Gastrocnemius medialis (tissue), 4 donors: Measurements from ENCODE around the gene NOL11. TPM values are rescaled to one million over a fixed set of nuclear protein-coding genes. Genes with fewer than 3 reads are reported as not detected.

Source experiments
- ATAC-seq, 2 donors: fragments of 150-250 bp; one replicate each; pipeline ENCODE4 v1.9.1; 2016
- DNase-seq, 2 donors: peaks; one replicate each; pipeline ENCODE4 v3.0.0-alpha.2; 2019
- H3K27ac ChIP-seq, 4 donors: fragments of 200-600 bp; sonication (generic); 1 replicate in 1 of 4; 2 replicates in 3 of 4; pipeline ENCODE4 v1.5.1; 2016 to 2018; ENCODE audit warnings: mild to moderate bottlenecking in 2 of 4, moderate library complexity in 1 of 4
- H3K27me3 ChIP-seq, 3 donors: fragments of 200-600 bp; sonication (generic) in 2 of 3; 1 replicate in 1 of 3; 2 replicates in 2 of 3; pipeline versions ENCODE4 v1.5.1 to v1.6.0; 2016 to 2019; ENCODE audit warnings: mild to moderate bottlenecking in 1 of 3, moderate library complexity in 1 of 3
- H3K36me3 ChIP-seq, 2 donors: fragments of 200-600 bp; sonication (generic) in 1 of 2; one replicate each; pipeline ENCODE4 v1.5.1; 2017 to 2018
- H3K4me1 ChIP-seq, 2 donors: fragments of 200-600 bp; sonication (generic) in 1 of 2; one replicate each; pipeline ENCODE4 v1.5.1; 2016 to 2017; ENCODE audit warnings: mild to moderate bottlenecking in 2 of 2
- H3K4me3 ChIP-seq, 4 donors: fragments of 200-600 bp; sonication (generic) in 3 of 4; 1 replicate in 1 of 4; 2 replicates in 3 of 4; pipeline ENCODE4 v1.5.1; 2016 to 2019; ENCODE audit warnings: mild to moderate bottlenecking in 2 of 4
- H3K9me3 ChIP-seq, 3 donors: fragments of 200-600 bp; sonication (generic) in 2 of 3; 1 replicate in 1 of 3; 2 replicates in 2 of 3; pipeline ENCODE4 v1.5.1; 2016 to 2019
- POLR2A ChIP-seq, 2 donors: fragments of 450-650 bp; IDR thresholded peaks; one replicate each; pipeline ENCODE4 v1.6.1; 2017; ENCODE audit warnings: antibody characterized with exemption in 2 of 2, mild to moderate bottlenecking in 2 of 2, moderate library complexity in 2 of 2
- in situ Hi-C, 4 donors: fragments of 200-750 bp; cut with MboI; loops; one replicate each; pipeline versions ENCODE4 v1.15.0 to v1.8.0; 2017; ENCODE audit warnings: low sequenced_read_pairs in 4 of 4
- intact Hi-C: fragments of 100-400 bp; cut with DNase I; formaldehyde crosslinking; loops from one replicate; pipeline ENCODE4 v1.15.1; 2023; ENCODE audit warnings: low total_unique reads
- total RNA-seq, 4 donors: library from RNA; depleted of rRNA; stranded (reverse); fragments of >200 nt; gene quantifications; one replicate each; pipeline versions ENCODE4 v1.1.0 to v1.2.3, GENCODE V29; 2016
- TF ChIP-seq, protein P1 (sequence below), 5 experiments: fragments of 450-650 bp in 3 of 5; fragments of 200-600 bp in 2 of 5; sonication (generic) in 2 of 5; IDR thresholded peaks in 4 of 5; conservative IDR thresholded peaks in 1 of 5; 1 replicate in 4 of 5; 2 replicates in 1 of 5; pipeline ENCODE4 v1.5.1; 2016 to 2019; ENCODE audit warnings: antibody characterized with exemption in 5 of 5, mild to moderate bottlenecking in 3 of 5, moderate library complexity in 3 of 5

Gene NOL11
- total RNA-seq, 4 donors from 2014 or later = 22.2 to 40.9 (median 36.4) TPM

- TF ChIP-seq, protein P1, sequence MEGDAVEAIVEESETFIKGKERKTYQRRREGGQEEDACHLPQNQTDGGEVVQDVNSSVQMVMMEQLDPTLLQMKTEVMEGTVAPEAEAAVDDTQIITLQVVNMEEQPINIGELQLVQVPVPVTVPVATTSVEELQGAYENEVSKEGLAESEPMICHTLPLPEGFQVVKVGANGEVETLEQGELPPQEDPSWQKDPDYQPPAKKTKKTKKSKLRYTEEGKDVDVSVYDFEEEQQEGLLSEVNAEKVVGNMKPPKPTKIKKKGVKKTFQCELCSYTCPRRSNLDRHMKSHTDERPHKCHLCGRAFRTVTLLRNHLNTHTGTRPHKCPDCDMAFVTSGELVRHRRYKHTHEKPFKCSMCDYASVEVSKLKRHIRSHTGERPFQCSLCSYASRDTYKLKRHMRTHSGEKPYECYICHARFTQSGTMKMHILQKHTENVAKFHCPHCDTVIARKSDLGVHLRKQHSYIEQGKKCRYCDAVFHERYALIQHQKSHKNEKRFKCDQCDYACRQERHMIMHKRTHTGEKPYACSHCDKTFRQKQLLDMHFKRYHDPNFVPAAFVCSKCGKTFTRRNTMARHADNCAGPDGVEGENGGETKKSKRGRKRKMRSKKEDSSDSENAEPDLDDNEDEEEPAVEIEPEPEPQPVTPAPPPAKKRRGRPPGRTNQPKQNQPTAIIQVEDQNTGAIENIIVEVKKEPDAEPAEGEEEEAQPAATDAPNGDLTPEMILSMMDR (IDR thresholded peaks at IDR 0.05 in 4 of 5, conservative IDR thresholded peaks at IDR 0.05 in 1 of 5) = no peak
- TF ChIP-seq POLR2A (IDR thresholded peaks at IDR 0.05) = no peak
- H3K4me1 ChIP-seq = no peaks in the 10 kb centered on the region
- no peaks in the 10 kb centered on the region for H3K27me3 ChIP-seq
- no peaks in the 10 kb centered on the region for H3K9me3 ChIP-seq
- intact Hi-C loops (no loop called here), in situ Hi-C loops (no loop called here)
- H3K4me3 ChIP-seq = no peak overlapping the region
- DNase-seq = peak; percentile 2 to 16
- H3K27ac ChIP-seq = peak overlapping the region in 3 of 4 donors; percentile 22 to 58 (median 37)
- no peaks in the 10 kb centered on the region for H3K36me3 ChIP-seq
- peak; percentile 14 to 58 for ATAC-seq
These were observed 41.8 kb downstream of the NOL11 start for GRCh38 chr17:67759355-67760171.

GRCh38 chr17:67765623-67766022 lies 47.9 kb downstream of the NOL11 start:
- ATAC-seq = no peak
- in situ Hi-C loops = no loop called here
- no peak for TF ChIP-seq POLR2A (IDR thresholded peaks at IDR 0.05)
- TF ChIP-seq, protein P1 (IDR thresholded peaks at IDR 0.05 in 4 of 5, conservative IDR thresholded peaks at IDR 0.05 in 1 of 5) = no peak
- Histone ChIP-seq H3K4me1 (no peaks in the 10 kb centered on the region), H3K27me3 (no peaks in the 10 kb centered on the region), H3K36me3 (no peaks in the 10 kb centered on the region), H3K27ac (no peak overlapping the region), H3K9me3 (no peaks in the 10 kb centered on the region), H3K4me3 (no peak overlapping the region)
- no peak for DNase-seq
- intact Hi-C loops = no loop called here

DNA sequence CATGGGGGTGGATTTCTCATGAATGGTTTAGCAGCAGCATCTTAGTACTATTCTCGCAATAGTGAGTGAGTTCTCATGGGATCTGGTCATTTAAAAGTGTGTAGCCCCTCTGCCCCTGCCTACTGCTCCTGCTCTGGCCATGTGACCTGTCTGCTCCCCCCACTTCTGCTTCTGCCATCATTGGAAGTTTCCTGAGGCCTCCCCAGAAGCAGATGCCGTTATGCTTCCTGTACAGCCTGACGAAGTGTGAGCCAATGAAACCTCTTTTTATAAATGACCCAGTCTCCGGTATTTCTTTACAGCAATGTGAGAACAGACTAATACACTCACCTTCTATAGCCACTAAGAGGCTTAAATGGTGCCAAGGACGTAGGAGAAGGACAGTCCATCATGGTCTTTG lies 51.5 kb downstream of the NOL11 start:
- TF ChIP-seq, protein P1 (IDR thresholded peaks at IDR 0.05 in 4 of 5, conservative IDR thresholded peaks at IDR 0.05 in 1 of 5) = no peak
- no peak for TF ChIP-seq POLR2A (IDR thresholded peaks at IDR 0.05)

DNA sequence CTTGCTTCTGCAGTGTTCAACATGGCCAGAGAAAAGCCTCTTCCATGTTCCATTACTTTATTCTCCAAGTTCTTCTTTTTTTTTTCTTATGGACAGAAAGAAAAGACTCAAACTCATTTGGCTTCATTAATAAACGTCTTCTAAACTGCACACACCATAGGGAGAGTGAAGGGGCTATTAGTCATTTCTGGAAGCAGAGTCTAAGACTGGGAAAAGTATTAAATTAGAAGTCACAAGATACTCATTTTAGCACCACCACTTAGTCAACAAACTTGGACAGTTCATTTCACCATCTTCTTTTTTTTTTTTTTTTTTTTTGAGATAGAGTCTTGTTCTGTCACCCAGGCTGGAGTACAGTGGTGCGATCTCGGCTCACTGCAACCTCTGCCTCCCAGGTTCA lies 52.8 kb downstream of the NOL11 start:
- in situ Hi-C loops = no loop called here
- Histone ChIP-seq H3K4me1 (no peaks in the 10 kb centered on the region), H3K36me3 (no peaks in the 10 kb centered on the region), H3K27me3 (no peaks in the 10 kb centered on the region), H3K9me3 (no peaks in the 10 kb centered on the region), H3K4me3 (no peak overlapping the region), H3K27ac (no peak overlapping the region)
- intact Hi-C loops = no loop called here
- no peak for DNase-seq
- ATAC-seq = no peak
- TF ChIP-seq, protein P1 (IDR thresholded peaks at IDR 0.05 in 4 of 5, conservative IDR thresholded peaks at IDR 0.05 in 1 of 5) = no peak
- TF ChIP-seq POLR2A (IDR thresholded peaks at IDR 0.05) = no peak

More for the DNA sequence above, 51.5 kb downstream of the NOL11 start:
- no peak overlapping the region for H3K4me3 ChIP-seq
- intact Hi-C loops (no loop called here), in situ Hi-C loops (no loop called here)
- no peaks in the 10 kb centered on the region for H3K4me1 ChIP-seq
- H3K27ac ChIP-seq = no peak overlapping the region
- no peaks in the 10 kb centered on the region for H3K9me3 ChIP-seq
- H3K27me3 ChIP-seq = no peaks in the 10 kb centered on the region
- ATAC-seq (no peak), DNase-seq (no peak)
- no peaks in the 10 kb centered on the region for H3K36me3 ChIP-seq
